OCI-M1 (cell line): ENCODE measurements around the gene IDE.
"Not testable (repeated sequence)": the region's sequence is repeated elsewhere in the genome, so short reads cannot be mapped to it uniquely, and the experiment has no call there.

ENCODE experiments used
- DNase-seq: peaks from one replicate; lab custom pipeline; 2025; lab: John Stamatoyannopoulos, UW

The IDE gene

GRCh38 chr10:92492748-92493240, 81.1 kb downstream of the IDE start:
- DNase-seq = no peak

GRCh38 chr10:92490387-92490786, 83.5 kb downstream of the IDE start:
- DNase-seq = no peak

- peak; percentile 97 for DNase-seq
Observed at GRCh38 chr10:92486637-92487036, 87.3 kb downstream of the IDE start.

- DNase-seq = no peak
Observed at GRCh38 chr10:92483539-92483938, 90.4 kb downstream of the IDE start.

- no peak for DNase-seq
Observed at GRCh38 chr10:92480413-92480812, 93.5 kb downstream of the IDE start.

- DNase-seq = no peak
Observed at GRCh38 chr10:92479547-92479946, 94.3 kb downstream of the IDE start.

- DNase-seq = no peak
Observed at GRCh38 chr10:92478536-92478935, 95.4 kb downstream of the IDE start.

GRCh38 chr10:92475357-92475868, 98.5 kb downstream of the IDE start:
- no peak for DNase-seq

GRCh38 chr10:92470026-92470425, 103.9 kb downstream of the IDE start:
- DNase-seq = no peak

- no peak for DNase-seq
Observed at GRCh38 chr10:92464364-92464763, 109.5 kb downstream of the IDE start.

GRCh38 chr10:92463582-92463981, 110.3 kb downstream of the IDE start:
- no peak for DNase-seq

GRCh38 chr10:92454955-92455354, 118.9 kb downstream of the IDE start:
- DNase-seq = not testable (repeated sequence)

- DNase-seq = no peak
Observed at GRCh38 chr10:92452313-92452712, 121.6 kb downstream of the IDE start.

GRCh38 chr10:92451431-92451830, 122.5 kb downstream of the IDE start:
- no peak for DNase-seq

GRCh38 chr10:92450896-92451295, 123.0 kb downstream of the IDE start:
- no peak for DNase-seq

GRCh38 chr10:92440578-92440977, 133.3 kb downstream of the IDE start:
- no peak for DNase-seq

GRCh38 chr10:92438220-92438619, 135.7 kb downstream of the IDE start:
- DNase-seq = no peak

GRCh38 chr10:92436611-92437010, 137.3 kb downstream of the IDE start:
- DNase-seq = no peak

GRCh38 chr10:92436065-92436464, 137.8 kb downstream of the IDE start:
- DNase-seq = not testable (repeated sequence)

- DNase-seq = no peak
Observed at GRCh38 chr10:92434385-92434784, 139.5 kb downstream of the IDE start.

GRCh38 chr10:92432596-92432995, 141.3 kb downstream of the IDE start:
- no peak for DNase-seq

GRCh38 chr10:92430103-92430502, 143.8 kb downstream of the IDE start:
- DNase-seq = no peak

GRCh38 chr10:92421550-92421949, 152.3 kb downstream of the IDE start:
- DNase-seq = no peak

GRCh38 chr10:92420546-92421275, 153.2 kb downstream of the IDE start:
- no peak for DNase-seq
